Upper lobe of right lung (tissue), 1 donor: ENCODE measurements around the gene AGBL1. TPM values are rescaled to one million over a fixed set of nuclear protein-coding genes. Genes with fewer than 3 reads are reported as not detected.

Source experiments
- ATAC-seq: fragments of 200-7000 bp; cut with Tn5 transposase; one replicate; pipeline ENCODE4 v1.9.1; 2020; ENCODE audit warnings: mild to moderate bottlenecking, moderate library complexity
- DNase-seq: peaks from one replicate; pipeline ENCODE4 v3.0.0-alpha.2; 2020
- H3K27ac ChIP-seq: fragments of 200-600 bp; one replicate; pipeline ENCODE4 v1.8.0; 2022
- H3K27me3 ChIP-seq: fragments of 200-600 bp; one replicate; pipeline ENCODE4 v1.8.0; 2022; ENCODE audit warnings: mild to moderate bottlenecking
- H3K36me3 ChIP-seq: fragments of 200-600 bp; one replicate; pipeline ENCODE4 v1.8.0; 2022
- H3K4me1 ChIP-seq: fragments of 200-600 bp; one replicate; pipeline ENCODE4 v1.8.0; 2022
- H3K4me3 ChIP-seq: fragments of 200-600 bp; one replicate; pipeline ENCODE4 v1.8.0; 2022; ENCODE audit warnings: mild to moderate bottlenecking
- H3K9me3 ChIP-seq: fragments of 200-600 bp; one replicate; pipeline ENCODE4 v1.8.0; 2022
- CTCF ChIP-seq: fragments of 200-600 bp; IDR thresholded peaks from one replicate; pipeline ENCODE4 v1.8.0; 2022; ENCODE audit warnings: antibody characterized with exemption
- intact Hi-C: fragments of 100-400 bp; cut with DNase I; formaldehyde crosslinking; loops from one replicate; pipeline ENCODE4 v1.11.0; 2022
- total RNA-seq: library from RNA; stranded (reverse); fragmentation: NEBNext Ultra II Directional; extraction: Animal tissue kit (Norgen Biotek cat#: 25700); gene quantifications from one replicate; pipeline ENCODE4 v1.2.1, GENCODE V29; 2021
- donor health status: DM: no; HTN: yes; CAD: no; lungs with severe emphysema.

AGBL1 gene
- total RNA-seq, 1 donor from 2014 or later, result 6.5 TPM

- Histone ChIP-seq H3K27me3 (no peaks in the 10 kb centered on the region), H3K9me3 (peaks cover 6% of the 10 kb centered on the region), H3K4me3 (no peak overlapping the region), H3K36me3 (no peaks in the 10 kb centered on the region), H3K4me1 (no peaks in the 10 kb centered on the region), H3K27ac (no peak overlapping the region)
- intact Hi-C loops, result no loop called here
- no peak for TF ChIP-seq CTCF
- DNase-seq, result no peak
- no peak for ATAC-seq
Observed at GRCh38 chr15:86213420-86213819, 133.7 kb downstream of the AGBL1 start.

- no peak for TF ChIP-seq CTCF
- Histone ChIP-seq H3K9me3 (peaks cover 6% of the 10 kb centered on the region), H3K27me3 (no peaks in the 10 kb centered on the region), H3K4me1 (no peaks in the 10 kb centered on the region), H3K4me3 (no peak overlapping the region), H3K36me3 (no peaks in the 10 kb centered on the region), H3K27ac (no peak overlapping the region)
- DNase-seq (no peak), ATAC-seq (no peak)
- intact Hi-C loops, result no loop called here
Observed at GRCh38 chr15:86213888-86214287, 134.2 kb downstream of the AGBL1 start.

DNA sequence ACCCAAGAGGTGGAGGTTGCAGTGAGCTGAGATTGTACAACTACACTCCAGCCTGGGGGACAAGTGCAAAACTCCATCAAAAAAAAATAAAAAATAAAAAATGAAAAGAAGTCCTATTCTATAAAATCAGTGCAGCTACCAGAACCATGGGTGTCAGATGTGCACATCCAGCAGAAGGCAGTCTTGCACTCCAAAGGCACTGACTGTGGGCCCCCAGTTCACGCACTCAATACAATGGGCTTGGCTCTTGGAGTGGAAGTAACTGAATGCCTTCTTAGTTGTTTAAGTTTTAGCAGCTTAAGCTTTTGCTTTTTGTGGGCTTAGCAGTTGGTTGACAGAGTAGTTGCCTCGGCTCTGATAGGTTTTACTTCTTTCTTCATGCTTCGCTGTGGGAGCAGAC, 141.4 kb downstream of the AGBL1 start:
- ATAC-seq, result no peak

GRCh38 chr15:86229306-86229705, 149.6 kb downstream of the AGBL1 start:
- DNase-seq (no peak), ATAC-seq (no peak)
- TF ChIP-seq CTCF, result no peak
- Histone ChIP-seq H3K4me1 (no peaks in the 10 kb centered on the region), H3K9me3 (no peaks in the 10 kb centered on the region), H3K27me3 (no peaks in the 10 kb centered on the region), H3K4me3 (no peak overlapping the region), H3K36me3 (no peaks in the 10 kb centered on the region), H3K27ac (no peak overlapping the region)
- intact Hi-C loops, result no loop called here

More for the DNA sequence above, 141.4 kb downstream of the AGBL1 start:
- intact Hi-C loops, result no loop called here
- Histone ChIP-seq H3K4me1 (no peaks in the 10 kb centered on the region), H3K9me3 (peaks cover 6% of the 10 kb centered on the region), H3K4me3 (no peak overlapping the region), H3K27me3 (no peaks in the 10 kb centered on the region), H3K36me3 (no peaks in the 10 kb centered on the region), H3K27ac (no peak overlapping the region)
- no peak for TF ChIP-seq CTCF
- DNase-seq, result no peak

DNA sequence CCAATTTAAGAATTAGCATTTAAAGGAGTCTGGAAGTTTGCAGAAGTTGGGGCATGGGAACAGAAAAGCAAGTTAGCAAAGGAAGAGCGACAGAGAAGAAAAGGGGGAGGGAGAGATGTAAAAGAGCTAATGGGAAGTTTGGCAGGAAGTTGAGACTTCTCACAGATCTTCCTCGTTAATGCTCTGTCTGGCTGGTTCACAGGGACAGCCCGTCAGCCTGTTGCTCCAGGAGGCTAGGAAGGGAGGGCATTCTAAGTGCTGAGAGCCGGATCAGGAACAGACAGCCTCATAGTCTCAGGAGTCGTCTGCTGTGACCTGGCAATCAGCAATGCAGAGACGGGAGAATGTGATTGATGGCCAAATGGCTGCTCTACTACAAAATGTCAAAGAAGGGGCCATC, 150.3 kb downstream of the AGBL1 start:
- no peak overlapping the region for H3K27ac ChIP-seq
- no peak for TF ChIP-seq CTCF
- no peaks in the 10 kb centered on the region for H3K4me1 ChIP-seq
- intact Hi-C loops, result no loop called here
- no peaks in the 10 kb centered on the region for H3K36me3 ChIP-seq
- H3K9me3 ChIP-seq, result no peaks in the 10 kb centered on the region
- no peaks in the 10 kb centered on the region for H3K27me3 ChIP-seq
- no peak for ATAC-seq
- no peak for DNase-seq
- no peak overlapping the region for H3K4me3 ChIP-seq
